ENCODE measurements around the gene ERBB4. TPM values are rescaled to one million over a fixed set of nuclear protein-coding genes. Genes with fewer than 3 reads are reported as not detected.

The ERBB4 gene
- total RNA-seq, 1 experiment from 2014 or later: 0.04 TPM

DNA sequence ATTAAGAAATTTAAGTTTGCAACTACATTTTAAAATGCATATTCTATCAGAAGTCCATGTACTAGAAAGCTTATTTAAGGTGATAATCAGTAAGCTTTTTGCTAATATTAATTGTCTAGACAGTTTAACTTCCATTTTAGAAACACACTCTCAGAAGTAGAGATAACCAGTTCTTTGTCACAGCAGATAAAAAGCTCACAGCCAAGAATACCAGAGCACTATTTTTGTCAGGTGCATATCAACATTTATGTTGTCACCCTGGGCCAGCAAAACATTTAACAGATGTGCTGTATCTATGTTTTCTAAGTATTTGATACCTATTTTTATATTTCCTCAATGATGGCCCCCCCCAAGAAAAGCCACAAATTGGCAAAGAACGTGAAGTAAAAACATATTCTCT is 192.6 kb downstream of the ERBB4 start:
- TF ChIP-seq, protein P1, sequence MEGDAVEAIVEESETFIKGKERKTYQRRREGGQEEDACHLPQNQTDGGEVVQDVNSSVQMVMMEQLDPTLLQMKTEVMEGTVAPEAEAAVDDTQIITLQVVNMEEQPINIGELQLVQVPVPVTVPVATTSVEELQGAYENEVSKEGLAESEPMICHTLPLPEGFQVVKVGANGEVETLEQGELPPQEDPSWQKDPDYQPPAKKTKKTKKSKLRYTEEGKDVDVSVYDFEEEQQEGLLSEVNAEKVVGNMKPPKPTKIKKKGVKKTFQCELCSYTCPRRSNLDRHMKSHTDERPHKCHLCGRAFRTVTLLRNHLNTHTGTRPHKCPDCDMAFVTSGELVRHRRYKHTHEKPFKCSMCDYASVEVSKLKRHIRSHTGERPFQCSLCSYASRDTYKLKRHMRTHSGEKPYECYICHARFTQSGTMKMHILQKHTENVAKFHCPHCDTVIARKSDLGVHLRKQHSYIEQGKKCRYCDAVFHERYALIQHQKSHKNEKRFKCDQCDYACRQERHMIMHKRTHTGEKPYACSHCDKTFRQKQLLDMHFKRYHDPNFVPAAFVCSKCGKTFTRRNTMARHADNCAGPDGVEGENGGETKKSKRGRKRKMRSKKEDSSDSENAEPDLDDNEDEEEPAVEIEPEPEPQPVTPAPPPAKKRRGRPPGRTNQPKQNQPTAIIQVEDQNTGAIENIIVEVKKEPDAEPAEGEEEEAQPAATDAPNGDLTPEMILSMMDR (conservative IDR thresholded peaks at IDR 0.05): no peak
- H2BK15ac ChIP-seq (ENCODE audit: low read depth, low read length): no peak overlapping the region

More for the DNA sequence above, 192.6 kb downstream of the ERBB4 start:
- Histone ChIP-seq H2AFZ (ENCODE audit: low read length) (no peak overlapping the region), H3K23ac (ENCODE audit: insufficient read length, low read depth, low read length) (no peak overlapping the region), H4K91ac (ENCODE audit: insufficient read length, low read depth, low read length) (no peak overlapping the region), H3K9ac (ENCODE audit: extremely low read depth, insufficient read length, low read length) (no peak overlapping the region), H3K79me2 (ENCODE audit: insufficient read depth, low read length) (no peaks in the 10 kb centered on the region), H2BK120ac (ENCODE audit: low read depth, low read length, poor library complexity, severe bottlenecking) (no peak overlapping the region), H2BK5ac (ENCODE audit: insufficient read length, low read length) (no peak overlapping the region), H4K5ac (ENCODE audit: insufficient read length, low read depth, low read length) (no peak overlapping the region), H2BK12ac (ENCODE audit: insufficient read length, low read depth, low read length) (no peak overlapping the region), H4K8ac (replicated peaks; ENCODE audit: insufficient read length, low read depth, low read length) (no peak overlapping the region), H2AK5ac (ENCODE audit: insufficient read length, low read length) (no peak overlapping the region), H3K9me3 (ENCODE audit: control insufficient read depth, low read depth, low read length) (no peaks in the 10 kb centered on the region), H3K4me2 (ENCODE audit: insufficient read depth, insufficient read length, low read length) (no peak overlapping the region), H3K27ac (ENCODE audit: insufficient read length, low read depth, low read length) (no peak overlapping the region), H3K56ac (ENCODE audit: insufficient read length, low read depth, low read length) (no peak overlapping the region), H3K4ac (ENCODE audit: low read depth, low read length) (no peak overlapping the region), H3K4me1 (ENCODE audit: insufficient read depth, low read length) (no peaks in the 10 kb centered on the region), H3T11ph (ENCODE audit: low read length) (no peak overlapping the region), H3K14ac (ENCODE audit: insufficient read depth, low read length) (no peak overlapping the region), H3K79me1 (ENCODE audit: insufficient read depth, low read depth, low read length, poor library complexity, severe bottlenecking) (no peaks in the 10 kb centered on the region), H3K23me2 (ENCODE audit: insufficient read length, low read depth, low read length, poor library complexity, severe bottlenecking) (no peaks in the 10 kb centered on the region), H2BK20ac (ENCODE audit: low read depth, low read length, poor library complexity, severe bottlenecking) (no peak overlapping the region), H3K18ac (ENCODE audit: insufficient read length, low read depth, low read length) (no peak overlapping the region), H3K27me3 (ENCODE audit: insufficient read depth, low read length) (no peaks in the 10 kb centered on the region), H4K20me1 (ENCODE audit: control insufficient read depth, insufficient read depth, insufficient read length) (no peaks in the 10 kb centered on the region)
- Mint-ChIP-seq H3K36me3 (ENCODE audit: insufficient read depth in 1 of 3, low read depth in 3 of 3) (no peaks in the 10 kb centered on the region), H3K27ac (no peak overlapping the region), H3K4me1 (0 out of 4 replicates have a peak, but pooled peaks cover 0 to 2% of the 10 kb centered on the region in 2 experiments), H3K4me3 (no peak overlapping the region), H3K9me3 (peaks cover 0 to 4% of the 10 kb centered on the region in 2 experiments; a peak in 2 of 5 replicates), H3K27me3 (ENCODE audit: low read depth) (no peaks in the 10 kb centered on the region)
- no CpG with 5 or more reads among the region's 1 CpG for WGBS (ENCODE audit: extremely low coverage, insufficient read length, low lambda C conversion rate)
- no peak for DNase-seq

Data from H9 (cell line).